HG03095 (cell line): ENCODE data around the gene FAM3B.
"Not testable (repeated sequence)": the region's sequence is repeated elsewhere in the genome, so short reads cannot be mapped to it uniquely, and the experiment has no call there.

Experiments used
- ATAC-seq: cut with Tn5 transposase; IDR thresholded peaks from one replicate; pipeline ENCODE4 v1.9.1; 2021; ENCODE audit warnings: moderate library complexity; ENCODE audit not compliant: unreplicated experiment

The FAM3B gene, protein sequence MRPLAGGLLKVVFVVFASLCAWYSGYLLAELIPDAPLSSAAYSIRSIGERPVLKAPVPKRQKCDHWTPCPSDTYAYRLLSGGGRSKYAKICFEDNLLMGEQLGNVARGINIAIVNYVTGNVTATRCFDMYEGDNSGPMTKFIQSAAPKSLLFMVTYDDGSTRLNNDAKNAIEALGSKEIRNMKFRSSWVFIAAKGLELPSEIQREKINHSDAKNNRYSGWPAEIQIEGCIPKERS

DNA sequence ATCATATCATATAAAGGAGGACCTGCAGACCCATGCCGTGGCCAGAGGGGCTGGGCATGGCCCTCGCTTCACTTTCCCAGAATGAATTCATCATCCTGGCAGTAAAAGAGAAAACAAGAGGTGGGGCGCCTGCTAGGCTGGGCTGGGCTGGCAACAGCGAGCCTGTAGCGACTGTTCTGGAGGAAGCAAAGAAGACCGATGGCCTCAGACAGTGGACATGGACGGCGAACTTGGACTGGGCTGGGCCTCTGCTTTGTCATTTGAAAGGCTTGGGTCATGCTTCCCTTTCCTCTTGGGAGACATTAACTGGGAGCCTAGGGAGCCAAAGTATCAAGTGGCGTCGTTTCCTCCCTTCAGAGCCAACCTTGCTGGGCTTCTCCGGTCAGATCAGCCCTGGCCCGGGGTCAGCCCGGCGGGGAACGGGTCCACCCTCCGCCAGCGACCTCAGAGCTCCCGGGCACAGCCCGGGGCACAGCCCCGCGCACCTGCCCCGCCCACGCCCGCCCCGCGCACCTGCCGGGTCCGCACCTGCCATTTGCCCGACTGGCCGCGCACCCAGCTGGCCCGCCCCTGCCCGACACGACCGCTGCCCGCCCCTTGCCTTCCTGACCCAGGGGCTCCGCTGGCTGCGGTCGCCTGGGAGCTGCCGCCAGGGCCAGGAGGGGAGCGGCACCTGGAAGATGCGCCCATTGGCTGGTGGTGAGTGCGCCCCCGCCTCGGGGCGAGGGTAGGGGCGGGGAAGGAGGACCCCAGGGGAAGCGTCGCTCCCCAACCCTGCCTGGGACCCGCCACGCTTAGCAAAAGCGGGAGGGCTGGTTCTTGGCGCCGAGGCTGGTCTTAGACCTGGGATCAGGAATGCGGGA lies at the start of gene FAM3B:
TSS of gene FAM3B (plus strand) at position 602 of the 863 bp plus-strand sequence. CDS start at position 681, 79 bp downstream.
- ATAC-seq: no peak

DNA sequence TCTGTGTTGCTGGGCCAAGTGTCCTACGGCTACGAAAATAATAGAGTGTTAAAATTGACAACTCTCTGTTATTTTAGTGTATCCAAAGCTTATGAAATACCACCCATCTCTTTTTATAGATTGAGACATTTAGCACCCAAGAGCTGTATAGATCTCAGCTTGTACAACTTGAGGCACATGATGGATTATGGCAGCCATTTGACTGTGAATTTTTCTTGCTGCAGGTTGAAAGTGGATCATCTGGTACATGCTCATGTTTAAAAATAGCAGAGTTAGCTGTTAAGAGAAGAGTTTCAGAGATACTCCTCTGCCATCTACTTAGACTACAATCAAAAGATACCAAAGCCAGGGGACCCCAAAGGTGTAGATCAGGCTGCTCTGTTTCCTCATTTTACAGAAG lies 49.3 kb upstream of the FAM3B start:
- no peak for ATAC-seq

DNA sequence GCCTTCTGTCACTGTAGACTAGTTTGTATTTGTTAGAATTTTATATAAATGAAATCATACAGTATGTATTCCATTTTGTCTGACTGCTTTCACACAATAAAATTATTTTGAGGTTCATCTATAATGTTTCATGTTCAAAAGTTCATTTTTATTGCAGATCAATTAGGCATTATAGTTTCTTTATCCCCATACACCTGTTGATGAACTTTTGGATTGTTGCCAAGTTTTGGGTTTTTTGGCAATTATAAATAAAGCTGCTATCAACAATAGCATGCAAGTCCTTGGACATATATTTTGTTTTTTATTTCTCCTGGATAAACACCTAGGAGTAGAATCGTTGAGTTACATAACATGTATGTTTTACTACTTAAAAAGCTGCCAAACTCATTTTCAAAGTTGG lies 47.1 kb upstream of the FAM3B start:
- no peak for ATAC-seq

DNA sequence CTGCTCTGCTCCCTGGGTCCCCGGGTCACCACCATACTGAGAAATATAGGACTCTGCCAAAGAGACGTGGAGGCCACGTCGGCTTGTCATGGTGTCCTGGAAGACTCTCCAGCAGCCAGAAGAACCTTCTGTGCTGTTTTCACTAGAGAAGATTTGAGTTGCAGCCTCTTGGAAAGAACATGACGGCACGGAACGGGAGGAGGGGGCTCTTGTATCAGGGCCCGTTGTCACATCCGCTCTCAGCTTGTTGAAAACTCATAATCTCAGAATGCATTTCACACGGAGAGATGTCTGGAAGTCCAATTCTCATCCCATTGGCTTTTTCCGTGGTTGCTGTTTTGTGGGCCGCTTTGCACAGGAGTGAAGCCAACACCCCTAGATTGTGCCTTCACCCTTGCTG lies 39.4 kb upstream of the FAM3B start:
- ATAC-seq: no peak

DNA sequence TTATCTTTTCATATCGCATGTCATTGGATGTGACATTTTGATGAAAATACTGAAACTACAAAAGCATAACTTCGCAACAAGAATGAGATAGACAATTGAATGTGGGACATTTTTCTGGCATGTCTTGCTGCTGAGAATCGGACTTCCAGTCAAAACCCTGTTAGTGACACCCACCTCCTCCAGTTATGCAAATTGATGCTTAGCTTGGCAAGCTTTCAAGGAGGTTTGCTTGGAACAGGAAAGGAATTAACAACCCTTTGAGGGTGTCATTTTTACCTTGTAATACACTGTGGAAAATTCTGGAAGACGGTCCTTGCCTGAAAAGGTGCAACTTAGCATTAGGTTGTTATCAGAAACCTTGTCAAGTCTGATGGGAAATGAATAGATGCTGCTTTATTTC lies 38.8 kb upstream of the FAM3B start:
- no peak for ATAC-seq

DNA sequence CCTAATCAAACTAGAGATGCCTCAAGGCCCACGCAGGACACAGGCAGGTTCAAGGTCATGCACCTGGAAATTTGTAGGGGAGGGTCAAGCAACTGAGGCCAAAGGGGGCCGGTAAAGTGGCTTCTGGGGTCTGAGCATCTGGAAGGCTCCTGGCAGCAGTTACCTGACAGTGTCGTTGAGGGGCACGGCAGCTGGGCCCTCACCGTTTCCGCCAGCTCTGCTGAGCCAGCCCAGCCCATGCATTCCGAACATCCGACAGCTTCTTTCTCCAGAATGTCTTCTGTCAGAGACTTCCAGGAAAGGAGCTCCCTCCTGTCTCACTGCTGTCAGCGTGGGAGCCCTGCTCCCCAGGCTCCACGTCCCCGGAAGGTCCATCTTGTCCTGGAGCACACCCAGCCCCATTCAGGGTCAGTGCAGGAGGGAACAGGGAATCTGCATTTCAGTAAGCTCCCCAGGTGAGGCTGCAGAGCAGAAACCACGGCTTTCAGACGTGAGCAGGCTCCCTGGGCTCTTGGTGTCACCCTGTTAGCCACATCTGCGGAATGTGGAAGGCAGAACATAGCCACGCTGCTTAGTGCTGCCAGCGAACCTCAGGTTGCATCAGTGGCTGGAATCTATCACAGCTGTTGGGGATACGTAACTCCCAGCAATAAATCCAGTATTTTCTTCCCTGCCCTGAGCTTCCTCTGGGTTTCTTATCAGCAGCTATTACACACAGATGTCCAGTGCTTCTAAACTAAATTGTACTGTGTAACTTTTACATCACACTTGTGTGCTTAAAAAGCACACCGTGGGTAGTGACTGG lies 36.3 kb upstream of the FAM3B start:
- ATAC-seq: no peak

DNA sequence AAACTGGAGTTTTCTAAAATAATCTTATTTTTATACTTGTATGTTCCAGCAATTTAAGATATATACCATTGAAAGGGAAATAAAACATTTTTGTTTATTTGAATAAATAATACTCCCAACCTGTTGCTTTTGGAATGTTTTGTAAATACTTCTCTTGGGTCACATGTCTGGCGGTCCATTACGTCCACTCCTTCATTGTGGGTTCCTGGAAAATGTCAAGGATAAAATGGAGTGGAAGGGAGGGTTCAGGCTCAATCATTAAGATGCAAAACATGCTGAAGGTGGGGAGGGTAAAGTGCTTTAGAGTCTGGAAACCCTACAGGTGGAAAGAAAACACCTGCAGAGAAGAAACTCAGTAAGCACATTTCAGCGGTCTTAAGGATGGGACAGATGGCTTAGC lies 34.2 kb upstream of the FAM3B start:
- ATAC-seq: no peak

DNA sequence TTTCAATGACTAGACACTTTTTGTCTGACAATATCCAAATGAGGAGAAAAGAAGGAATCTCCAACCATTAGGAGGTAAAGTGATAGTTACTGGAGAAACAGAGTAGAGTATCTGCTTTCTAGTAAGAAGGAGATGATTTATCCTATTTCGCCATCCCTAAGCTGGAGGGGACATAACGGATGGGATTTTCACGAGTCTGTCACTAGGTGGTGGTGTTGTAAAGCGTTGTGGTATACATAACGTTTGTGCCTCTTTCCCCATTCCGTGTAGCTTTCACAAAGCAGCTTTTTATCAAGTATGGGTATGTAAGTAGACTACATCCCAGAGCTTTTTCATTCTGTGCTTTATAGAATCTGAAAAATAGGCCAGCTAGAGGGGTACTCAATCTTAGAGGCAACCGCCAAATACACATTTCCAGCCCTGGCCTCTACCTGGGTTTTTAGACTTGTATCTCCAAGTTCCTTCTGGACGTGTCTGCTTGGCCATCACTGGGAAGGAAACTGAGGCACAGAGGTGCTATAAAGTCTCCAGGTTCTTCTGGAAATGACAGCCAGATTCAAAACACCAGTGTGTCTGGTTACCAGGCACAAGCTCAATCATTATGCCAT lies 33.3 kb upstream of the FAM3B start:
- peak; percentile 50 for ATAC-seq

DNA sequence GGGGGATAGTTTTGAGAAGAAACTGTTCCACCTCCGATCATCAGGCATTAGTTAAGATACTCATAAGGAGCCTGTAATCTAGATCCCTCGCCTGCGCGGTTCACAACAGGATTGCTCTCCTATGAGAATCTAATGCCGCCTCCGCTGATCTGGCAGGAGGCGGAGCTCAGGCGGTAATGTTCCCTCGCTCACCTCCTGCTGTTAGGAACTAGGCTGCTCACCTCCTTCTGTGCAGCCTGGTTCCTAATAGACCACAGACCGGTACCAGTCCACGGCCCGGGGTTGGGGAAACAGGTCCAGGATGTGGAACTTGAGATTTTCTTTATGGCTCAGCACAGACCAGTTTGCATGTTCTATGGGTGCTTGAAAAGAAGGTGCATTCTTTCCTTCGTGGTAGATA lies 27.2 kb upstream of the FAM3B start:
- ATAC-seq: no peak

DNA sequence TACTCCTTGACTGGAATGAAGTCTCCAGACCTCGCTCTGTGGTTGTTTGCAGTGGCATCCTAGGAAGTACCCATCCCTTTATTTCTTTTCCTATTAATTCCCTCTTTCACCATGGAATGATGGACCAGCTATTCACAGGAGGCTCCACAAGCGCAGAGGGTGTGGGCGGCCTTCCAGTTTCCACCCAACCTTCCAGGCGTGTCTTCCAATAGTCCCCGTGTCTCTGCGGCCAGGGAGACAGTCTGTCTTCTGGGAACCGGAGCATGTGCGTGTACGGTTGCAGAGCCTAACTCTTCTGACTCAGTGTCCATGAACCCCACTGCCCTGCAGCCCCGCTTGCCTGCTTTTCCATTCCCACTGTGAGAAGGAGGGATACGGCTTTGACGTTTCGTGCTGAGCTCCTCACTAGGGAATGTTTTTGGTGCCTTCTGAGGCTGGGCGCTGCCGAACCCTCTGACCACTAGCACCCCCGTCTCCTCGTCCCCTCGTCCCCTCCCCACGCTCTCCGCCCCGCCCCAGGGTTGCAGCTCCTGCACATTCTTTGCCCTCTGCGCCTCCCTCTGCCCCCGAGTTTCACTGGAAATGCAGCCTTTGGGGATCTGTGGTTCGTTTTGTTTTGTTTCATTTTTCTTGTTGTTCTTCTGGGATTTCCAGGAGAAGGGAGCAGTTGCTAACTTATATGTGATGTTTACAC lies 26.3 kb upstream of the FAM3B start:
- ATAC-seq: no peak

DNA sequence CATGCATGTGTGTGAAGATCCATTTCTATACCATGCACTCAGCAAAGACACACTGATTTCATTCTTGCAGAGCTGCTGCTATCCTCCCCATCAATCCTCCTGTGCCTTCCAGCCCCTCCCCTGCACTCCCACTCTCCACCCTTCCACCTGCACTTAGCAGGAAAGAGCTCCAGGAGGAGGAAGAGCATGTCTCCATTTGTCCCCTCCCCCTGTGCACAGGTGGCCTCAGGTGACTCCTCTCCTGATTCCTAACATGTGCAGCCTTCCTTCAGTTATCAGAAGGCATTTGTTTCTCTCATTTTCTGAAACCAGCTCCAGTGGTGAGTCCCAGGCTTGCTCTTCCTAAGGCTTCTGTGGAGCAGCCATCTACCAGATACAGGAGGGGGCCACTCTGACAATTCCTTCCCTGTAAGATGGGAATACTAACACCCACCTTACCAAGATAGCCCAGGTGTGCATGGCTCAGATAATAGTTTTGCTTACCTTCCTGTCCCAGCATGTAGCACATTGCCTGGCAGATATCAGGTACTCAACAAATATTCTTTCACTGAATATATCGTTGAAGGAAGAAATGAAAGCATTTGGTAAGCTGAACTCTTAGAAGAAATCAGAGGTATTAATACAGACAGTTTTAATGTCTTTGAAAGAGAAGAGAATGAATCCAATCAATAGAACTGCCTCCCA lies 21.9 kb upstream of the FAM3B start:
- no peak for ATAC-seq

DNA sequence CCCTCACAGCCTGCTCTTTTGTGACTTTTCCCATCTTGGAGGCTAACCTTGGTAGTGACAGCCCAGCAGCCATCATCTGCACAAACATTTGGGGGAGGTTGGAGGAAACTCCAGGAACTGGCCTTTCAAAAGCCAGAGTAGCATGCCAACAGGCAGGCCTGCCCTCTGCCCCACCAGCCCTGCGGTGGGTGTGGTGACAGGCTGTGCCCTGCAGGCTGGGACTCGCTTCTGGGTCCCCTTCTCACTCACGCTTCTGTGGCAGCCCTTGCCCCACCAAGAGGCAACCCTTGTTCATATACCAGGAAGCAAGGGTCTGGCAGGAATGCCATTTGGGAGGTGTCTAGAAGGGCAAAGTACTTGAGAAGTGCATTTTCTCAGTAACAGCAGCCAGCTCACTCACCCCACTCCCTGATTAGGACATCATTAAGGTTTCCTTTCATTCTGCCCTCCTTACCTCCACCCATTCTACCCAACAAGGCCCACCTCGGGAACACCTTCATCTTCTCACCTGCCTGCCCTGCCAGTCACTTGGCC lies 20.8 kb upstream of the FAM3B start:
- no peak for ATAC-seq

DNA sequence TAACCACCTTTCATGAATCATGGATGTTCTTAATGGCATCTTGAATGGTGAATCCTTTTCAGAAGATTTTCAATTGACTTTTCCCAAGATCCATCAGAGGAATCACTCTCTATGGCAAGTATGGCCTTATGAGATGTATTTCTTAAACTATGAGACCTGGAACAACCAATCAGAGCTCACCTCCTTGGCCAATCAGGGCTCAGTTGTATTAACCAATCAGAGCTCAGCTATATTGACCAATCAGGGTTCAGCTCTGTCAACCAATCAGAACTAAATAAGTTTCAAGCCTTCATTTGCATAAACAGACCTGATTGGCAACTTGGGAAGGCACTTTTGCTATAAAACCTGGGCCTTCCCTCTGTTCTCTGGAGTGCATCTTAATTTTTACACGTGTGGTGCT lies 13.6 kb upstream of the FAM3B start:
- no peak for ATAC-seq

DNA sequence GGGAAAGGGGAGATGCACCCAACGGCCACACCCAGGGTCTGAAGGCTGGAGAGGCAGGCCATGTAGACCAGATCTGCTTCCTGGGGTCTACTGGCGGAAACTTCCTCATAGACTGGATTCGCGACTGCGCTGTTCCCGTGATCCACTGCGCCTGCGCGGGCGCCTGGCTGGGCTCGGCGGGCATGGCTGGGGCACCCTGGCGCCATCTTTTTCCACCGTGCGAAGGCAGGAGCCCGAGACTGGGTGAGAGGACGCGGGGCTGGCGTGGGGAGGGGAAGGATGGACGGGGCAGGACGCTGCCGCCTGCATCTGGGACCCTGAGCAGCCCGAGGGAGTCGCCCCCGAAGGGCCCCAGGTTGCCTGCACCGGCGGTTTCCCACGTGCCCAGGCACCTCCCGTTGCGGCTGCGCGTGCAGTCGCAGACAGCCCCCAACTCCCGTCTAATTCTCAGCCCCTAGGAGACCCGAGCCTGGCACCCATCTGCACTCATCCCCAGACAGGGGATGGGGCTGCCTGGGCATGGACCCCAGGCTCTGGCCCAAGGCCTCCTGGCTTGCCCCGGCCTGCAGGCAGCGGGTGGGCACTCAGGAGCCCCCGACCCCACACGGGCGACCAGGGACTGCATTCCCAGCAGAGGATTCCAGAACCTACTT lies 12.4 kb upstream of the FAM3B start:
- ATAC-seq: no peak

DNA sequence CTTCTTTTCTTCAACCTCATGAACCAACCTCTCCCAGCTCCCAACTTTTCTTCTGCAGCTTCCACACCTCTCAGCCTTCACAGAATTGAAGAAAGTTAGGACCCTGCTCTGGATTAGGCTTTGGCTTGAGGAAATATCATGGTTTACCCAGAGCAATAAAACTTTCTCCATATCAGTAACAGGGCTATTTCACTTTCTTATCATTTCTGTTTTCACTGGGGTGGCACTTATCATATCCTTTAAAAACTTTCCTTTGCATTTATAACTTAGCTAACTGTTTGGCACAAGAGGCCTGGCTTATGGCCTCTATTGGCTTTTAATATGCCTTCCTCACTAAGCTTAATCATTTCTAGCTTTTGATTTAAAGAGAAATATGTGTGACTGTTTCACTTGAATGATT lies 9.4 kb upstream of the FAM3B start:
- no peak for ATAC-seq

DNA sequence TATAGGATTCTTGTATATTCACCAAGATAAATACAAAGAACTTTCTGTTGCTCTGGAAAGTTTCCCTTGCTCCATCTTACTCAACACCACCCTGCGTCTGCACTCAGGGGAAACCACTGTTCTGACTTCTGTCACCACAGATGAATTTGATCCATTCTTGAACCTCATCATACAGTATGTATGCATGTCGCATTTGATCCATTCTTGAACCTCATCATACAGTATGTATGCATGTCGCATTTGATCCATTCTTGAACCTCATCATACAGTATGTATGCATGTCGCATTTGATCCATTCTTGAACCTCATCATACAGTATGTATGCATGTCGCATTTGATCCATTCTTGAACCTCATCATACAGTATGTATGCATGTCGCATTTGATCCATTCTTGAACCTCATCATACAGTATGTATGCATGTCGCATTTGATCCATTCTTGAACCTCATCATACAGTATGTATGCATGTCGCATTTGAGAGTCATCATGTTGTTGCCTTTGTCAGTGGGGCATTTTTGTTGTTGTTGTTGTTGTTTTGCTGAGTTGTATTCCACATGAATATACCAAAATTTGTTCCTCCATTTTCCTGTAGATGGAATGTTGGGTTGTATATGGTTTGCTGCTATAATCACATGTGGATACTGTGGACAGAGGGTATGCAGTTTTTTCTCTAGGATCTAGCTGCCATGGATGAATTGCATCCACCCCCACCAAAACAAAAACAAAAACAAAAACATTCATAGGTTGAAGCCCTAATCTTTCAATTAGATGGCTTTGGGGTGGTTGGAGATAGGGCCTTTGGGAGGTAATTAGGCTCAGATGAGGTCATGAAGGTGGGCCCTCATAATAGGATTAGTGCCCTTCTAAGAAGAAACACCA lies 3.1 kb upstream of the FAM3B start:
- not testable (repeated sequence) for ATAC-seq

DNA sequence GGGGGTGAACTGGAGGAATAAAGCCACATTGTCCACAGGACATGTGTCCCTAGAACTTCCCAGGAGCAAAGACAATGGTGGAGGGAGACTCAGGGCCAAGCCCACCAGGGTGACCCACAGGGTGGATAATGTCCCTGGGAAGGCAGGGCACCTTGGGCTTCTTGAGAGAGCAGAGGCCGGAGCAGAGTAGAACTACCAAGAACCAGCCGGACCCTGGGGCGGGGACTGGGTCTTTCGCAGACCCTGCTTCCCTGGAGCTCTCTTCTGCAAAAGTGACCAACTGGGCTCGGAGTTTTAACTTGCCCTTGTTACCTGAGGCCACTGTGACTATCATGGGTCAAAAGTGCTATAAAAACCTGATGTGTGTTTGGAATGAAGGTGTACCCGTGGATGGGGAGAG lies 875 bp upstream of the FAM3B start:
- ATAC-seq: no peak

DNA sequence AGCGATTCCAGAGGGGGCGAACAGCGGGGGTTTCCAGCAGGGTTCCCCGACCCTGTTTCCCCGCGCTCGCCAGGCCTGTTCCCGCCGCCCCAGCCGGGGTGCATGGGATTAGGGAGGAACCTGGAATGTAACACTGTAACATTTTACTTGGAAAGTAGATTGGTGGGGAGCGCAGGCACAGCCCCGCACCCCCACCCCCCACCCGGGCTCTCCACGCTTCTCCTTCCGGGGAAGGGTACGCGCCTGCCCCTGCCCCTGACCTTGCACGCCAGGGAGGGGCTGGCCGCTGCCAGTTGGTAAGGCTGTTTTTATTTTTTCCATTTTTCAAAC lies 427 bp downstream of the FAM3B start:
- no peak for ATAC-seq

DNA sequence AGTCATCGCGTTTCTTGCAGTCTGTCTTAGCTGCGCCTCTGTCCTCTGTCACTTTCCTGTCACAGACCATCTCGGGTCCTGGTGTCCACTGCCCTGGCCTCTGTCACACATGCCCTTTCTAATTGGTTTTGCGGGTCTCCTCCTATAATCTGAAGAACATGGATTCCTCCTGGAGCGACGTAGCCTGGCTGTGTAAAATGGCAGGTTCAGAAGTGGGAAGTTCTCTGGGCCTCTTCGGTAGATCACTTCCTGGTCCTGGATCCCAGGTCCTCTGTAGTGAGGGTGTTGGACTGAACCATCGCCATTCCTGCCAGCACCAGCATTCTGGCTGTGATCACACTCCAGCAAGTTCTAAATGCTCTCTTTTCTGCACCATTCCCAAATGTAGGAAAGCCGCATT lies 857 bp downstream of the FAM3B start:
- ATAC-seq: no peak
